HUES6 (cell line): ENCODE results near the gene NDNF.

Source experiments
- H3K27ac ChIP-seq: 2 replicates; pipeline ENCODE4 v1.7.0; 2013; ENCODE audit warnings: low read depth, mild to moderate bottlenecking, low read length, inconsistent platforms
- H3K27me3 ChIP-seq: 2 replicates; pipeline ENCODE4 v1.6.1; 2013; ENCODE audit warnings: low read length; ENCODE audit not compliant: control insufficient read depth, insufficient read depth
- H3K36me3 ChIP-seq: 2 replicates; pipeline ENCODE4 v1.6.1; 2013; ENCODE audit warnings: low read length; ENCODE audit not compliant: control insufficient read depth, insufficient read depth
- H3K4me1 ChIP-seq: 2 replicates; pipeline ENCODE4 v1.6.1; 2013; ENCODE audit warnings: low read length; ENCODE audit not compliant: control insufficient read depth, insufficient read depth
- H3K4me3 ChIP-seq: 2 replicates; pipeline ENCODE4 v1.5.1; 2013; ENCODE audit warnings: low read depth, low read length
- H3K9ac ChIP-seq: one replicate; pipeline ENCODE4 v1.6.1; 2013; ENCODE audit warnings: mild to moderate bottlenecking, low read length
- H3K9me3 ChIP-seq: 2 replicates; pipeline ENCODE4 v1.6.1; 2013; ENCODE audit warnings: low read depth, low read length; ENCODE audit not compliant: control insufficient read depth, insufficient read depth

NDNF gene

GRCh38 chr4:121070696-121071639 lies 1.4 kb downstream of the NDNF start:
- Histone ChIP-seq H3K27me3 (peaks cover 64% of the 10 kb centered on the region), H3K4me3 (peak overlapping the region; percentile 76), H3K9me3 (no peaks in the 10 kb centered on the region), H3K9ac (peak overlapping the region; percentile 54), H3K4me1 (peaks cover 14% of the 10 kb centered on the region), H3K27ac (no peak overlapping the region), H3K36me3 (no peaks in the 10 kb centered on the region)

GRCh38 chr4:121070274-121070673 lies 2.1 kb downstream of the NDNF start:
- Histone ChIP-seq H3K27ac (no peak overlapping the region), H3K27me3 (peaks cover 64% of the 10 kb centered on the region), H3K36me3 (no peaks in the 10 kb centered on the region), H3K4me3 (peak overlapping the region; percentile 76), H3K9me3 (no peaks in the 10 kb centered on the region), H3K4me1 (peaks cover 14% of the 10 kb centered on the region), H3K9ac (no peak overlapping the region)

- Histone ChIP-seq H3K9me3 (no peaks in the 10 kb centered on the region), H3K27ac (no peak overlapping the region), H3K36me3 (no peaks in the 10 kb centered on the region), H3K4me3 (no peak overlapping the region), H3K4me1 (peaks cover 14% of the 10 kb centered on the region), H3K9ac (no peak overlapping the region), H3K27me3 (peaks cover 57% of the 10 kb centered on the region)
Measured at GRCh38 chr4:121069430-121069829, 2.9 kb downstream of the NDNF start.

- Histone ChIP-seq H3K36me3 (no peaks in the 10 kb centered on the region), H3K9ac (no peak overlapping the region), H3K27ac (no peak overlapping the region), H3K27me3 (peaks cover 11% of the 10 kb centered on the region), H3K4me1 (no peaks in the 10 kb centered on the region), H3K9me3 (no peaks in the 10 kb centered on the region), H3K4me3 (no peak overlapping the region)
Measured at GRCh38 chr4:121064482-121064881, 7.9 kb downstream of the NDNF start.

- no peak overlapping the region for H3K27ac ChIP-seq
- H3K9ac ChIP-seq, result no peak overlapping the region
- H3K4me3 ChIP-seq, result no peak overlapping the region
- no peaks in the 10 kb centered on the region for H3K4me1 ChIP-seq
- H3K27me3 ChIP-seq, result no peaks in the 10 kb centered on the region
- H3K9me3 ChIP-seq, result no peaks in the 10 kb centered on the region
- no peaks in the 10 kb centered on the region for H3K36me3 ChIP-seq
Measured at GRCh38 chr4:121062521-121062920, 9.8 kb downstream of the NDNF start.

- Histone ChIP-seq H3K9me3 (no peaks in the 10 kb centered on the region), H3K27me3 (no peaks in the 10 kb centered on the region), H3K4me1 (no peaks in the 10 kb centered on the region), H3K9ac (no peak overlapping the region), H3K4me3 (no peak overlapping the region), H3K36me3 (no peaks in the 10 kb centered on the region), H3K27ac (no peak overlapping the region)
Measured at GRCh38 chr4:121061861-121062260, 10.5 kb downstream of the NDNF start.

- Histone ChIP-seq H3K9ac (no peak overlapping the region), H3K4me3 (no peak overlapping the region), H3K9me3 (no peaks in the 10 kb centered on the region), H3K36me3 (no peaks in the 10 kb centered on the region), H3K27me3 (no peaks in the 10 kb centered on the region), H3K27ac (no peak overlapping the region), H3K4me1 (no peaks in the 10 kb centered on the region)
Measured at GRCh38 chr4:121061215-121061614, 11.1 kb downstream of the NDNF start.

GRCh38 chr4:121057466-121057922 lies 14.8 kb downstream of the NDNF start:
- Histone ChIP-seq H3K9ac (no peak overlapping the region), H3K36me3 (no peaks in the 10 kb centered on the region), H3K4me1 (no peaks in the 10 kb centered on the region), H3K27ac (no peak overlapping the region), H3K4me3 (no peak overlapping the region), H3K27me3 (no peaks in the 10 kb centered on the region), H3K9me3 (no peaks in the 10 kb centered on the region)

- Histone ChIP-seq H3K27ac (no peak overlapping the region), H3K27me3 (no peaks in the 10 kb centered on the region), H3K36me3 (no peaks in the 10 kb centered on the region), H3K4me3 (no peak overlapping the region), H3K9me3 (no peaks in the 10 kb centered on the region), H3K4me1 (no peaks in the 10 kb centered on the region), H3K9ac (no peak overlapping the region)
Measured at GRCh38 chr4:121056066-121056465, 16.3 kb downstream of the NDNF start.

GRCh38 chr4:121054373-121054772 lies 18.0 kb downstream of the NDNF start:
- Histone ChIP-seq H3K9me3 (no peaks in the 10 kb centered on the region), H3K27me3 (no peaks in the 10 kb centered on the region), H3K4me1 (no peaks in the 10 kb centered on the region), H3K36me3 (no peaks in the 10 kb centered on the region), H3K9ac (no peak overlapping the region), H3K27ac (no peak overlapping the region), H3K4me3 (no peak overlapping the region)

GRCh38 chr4:121053601-121054143 lies 18.7 kb downstream of the NDNF start:
- H3K9me3 ChIP-seq, result no peaks in the 10 kb centered on the region
- no peaks in the 10 kb centered on the region for H3K4me1 ChIP-seq
- H3K9ac ChIP-seq, result no peak overlapping the region
- H3K4me3 ChIP-seq, result no peak overlapping the region
- H3K27ac ChIP-seq, result no peak overlapping the region
- H3K36me3 ChIP-seq, result no peaks in the 10 kb centered on the region
- H3K27me3 ChIP-seq, result no peaks in the 10 kb centered on the region
